ES-I3 (cell line): ENCODE measurements around the gene ZNF280D.

Source experiments
- H3K36me3 ChIP-seq: 2 replicates; pipeline ENCODE4 v1.6.1; 2013; ENCODE audit warnings: mild to moderate bottlenecking, low read length, control low read depth, moderate library complexity; ENCODE audit not compliant: insufficient read depth
- H3K4me1 ChIP-seq: 2 replicates; pipeline ENCODE4 v1.6.1; 2013; ENCODE audit warnings: mild to moderate bottlenecking, control low read depth, low read length; ENCODE audit not compliant: insufficient read depth
- H3K9ac ChIP-seq: 2 replicates; pipeline ENCODE4 v1.6.1; 2013; ENCODE audit warnings: low read depth, mild to moderate bottlenecking, low read length, moderate library complexity
- H3K9me3 ChIP-seq: 2 replicates; pipeline ENCODE4 v1.6.1; 2013; ENCODE audit warnings: mild to moderate bottlenecking, low read length, moderate library complexity; ENCODE audit not compliant: control insufficient read depth, insufficient read depth

ZNF280D gene

DNA sequence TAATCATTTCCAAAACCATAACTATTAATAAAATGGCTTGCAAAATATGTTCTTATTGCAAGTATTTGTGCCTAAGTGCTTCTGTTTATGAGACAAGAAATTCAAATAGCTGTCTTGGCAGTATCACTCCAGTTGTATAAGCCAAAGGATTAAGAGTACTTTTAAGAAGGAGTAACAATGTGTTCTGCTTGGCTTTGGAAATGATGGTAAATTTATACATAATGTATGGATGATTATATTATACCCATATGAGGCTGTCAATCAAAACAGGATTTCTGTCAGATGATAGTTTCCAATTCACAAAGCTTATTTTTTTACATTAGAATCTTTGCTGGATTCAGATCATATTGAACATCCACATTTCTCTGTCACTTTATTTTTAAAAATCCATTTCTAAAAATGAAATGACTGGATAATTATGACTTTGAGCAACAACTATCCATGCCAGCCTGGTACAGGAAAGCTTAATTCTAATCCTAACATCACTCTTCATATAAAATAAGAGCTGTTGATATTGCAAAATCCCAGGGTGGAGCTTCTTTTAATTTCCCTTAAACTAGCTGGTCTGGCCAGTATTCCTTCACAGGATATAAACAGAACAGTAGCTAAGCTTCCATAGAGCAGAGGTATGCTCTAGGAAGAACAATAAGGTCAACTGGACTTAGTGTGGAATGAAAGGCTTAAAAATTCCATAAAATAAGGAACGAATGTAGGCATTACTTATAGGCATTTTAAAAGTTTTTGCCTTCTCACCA lies 30.0 kb upstream of the ZNF280D start:
- no peaks in the 10 kb centered on the region for H3K9me3 ChIP-seq
- H3K9ac ChIP-seq = no peak overlapping the region
- H3K36me3 ChIP-seq = no peaks in the 10 kb centered on the region
- H3K4me1 ChIP-seq = no peaks in the 10 kb centered on the region

DNA sequence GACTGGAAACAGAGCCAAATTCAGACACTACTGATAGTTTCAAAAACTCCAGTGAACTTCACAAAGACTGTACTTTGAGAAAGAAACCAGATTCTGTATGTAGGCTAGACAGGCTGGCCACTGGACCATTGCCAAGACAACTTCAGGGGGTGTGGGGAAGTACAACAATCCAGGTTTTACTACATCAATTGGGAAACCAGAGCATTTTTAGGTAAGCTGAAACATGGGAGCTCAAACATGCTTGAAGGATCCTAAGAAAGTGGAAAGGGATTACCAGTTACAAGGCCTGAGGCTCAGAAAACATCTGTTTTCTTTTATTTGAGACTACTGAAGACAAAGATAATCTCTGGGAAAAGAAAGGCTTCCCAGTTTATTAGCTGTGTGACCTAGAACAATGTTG lies 26.9 kb upstream of the ZNF280D start:
- H3K4me1 ChIP-seq = no peaks in the 10 kb centered on the region
- H3K9me3 ChIP-seq = no peaks in the 10 kb centered on the region
- H3K9ac ChIP-seq = no peak overlapping the region
- no peaks in the 10 kb centered on the region for H3K36me3 ChIP-seq

DNA sequence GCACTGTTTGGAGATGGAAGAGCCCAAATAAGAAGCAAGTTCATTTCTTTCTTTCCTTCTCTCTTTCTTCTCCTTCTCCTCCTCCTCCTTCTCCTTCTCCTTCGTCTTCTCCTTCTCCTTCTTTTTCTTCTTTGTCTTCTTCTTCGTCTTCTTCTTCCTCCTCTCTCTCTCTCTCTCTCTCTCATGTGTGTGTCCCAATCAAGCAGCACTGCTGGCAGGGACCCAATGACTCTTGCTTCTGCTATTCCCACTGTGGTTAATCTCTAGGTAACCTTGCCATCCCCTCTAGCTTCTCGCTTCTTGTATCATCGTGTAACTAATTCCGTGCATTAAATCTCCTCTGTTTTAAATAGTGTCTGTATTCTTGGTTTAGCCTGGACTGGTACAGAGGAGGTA lies 26.1 kb upstream of the ZNF280D start:
- Histone ChIP-seq H3K9me3 (no peaks in the 10 kb centered on the region), H3K36me3 (no peaks in the 10 kb centered on the region), H3K9ac (no peak overlapping the region), H3K4me1 (no peaks in the 10 kb centered on the region)

DNA sequence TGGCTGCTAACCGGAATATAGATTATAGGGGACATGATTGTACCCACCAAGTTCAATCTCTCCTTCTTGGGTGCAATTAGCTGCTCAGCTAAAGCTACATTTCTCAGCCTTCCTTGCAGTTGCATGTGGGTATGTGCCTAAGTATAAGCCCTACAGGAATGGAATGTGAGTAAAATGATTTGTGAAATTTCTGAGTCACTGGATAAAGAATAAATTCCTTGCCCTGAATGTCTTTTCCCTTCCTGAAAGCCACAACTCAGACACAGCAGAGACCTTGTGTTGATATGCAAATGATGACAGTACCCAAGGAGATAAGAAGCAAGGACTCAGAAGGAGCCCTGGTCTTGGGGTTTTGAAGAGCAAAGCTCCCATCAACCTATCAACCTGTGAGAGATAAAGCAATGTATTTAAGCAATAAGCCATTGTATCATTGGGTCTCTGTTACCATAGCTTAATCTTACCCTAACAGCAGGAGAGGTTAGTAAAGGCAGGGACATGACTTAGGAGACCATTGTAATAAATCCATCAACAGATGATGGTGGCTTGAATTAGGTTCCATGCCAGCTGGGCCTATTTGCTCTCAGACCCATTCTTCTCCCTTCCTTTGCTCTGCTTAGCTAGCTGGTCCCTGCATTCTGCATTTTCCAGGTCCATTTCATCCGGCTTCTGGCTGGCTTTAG lies 25.6 kb upstream of the ZNF280D start:
- no peaks in the 10 kb centered on the region for H3K4me1 ChIP-seq
- no peaks in the 10 kb centered on the region for H3K9me3 ChIP-seq
- H3K9ac ChIP-seq = no peak overlapping the region
- no peaks in the 10 kb centered on the region for H3K36me3 ChIP-seq

DNA sequence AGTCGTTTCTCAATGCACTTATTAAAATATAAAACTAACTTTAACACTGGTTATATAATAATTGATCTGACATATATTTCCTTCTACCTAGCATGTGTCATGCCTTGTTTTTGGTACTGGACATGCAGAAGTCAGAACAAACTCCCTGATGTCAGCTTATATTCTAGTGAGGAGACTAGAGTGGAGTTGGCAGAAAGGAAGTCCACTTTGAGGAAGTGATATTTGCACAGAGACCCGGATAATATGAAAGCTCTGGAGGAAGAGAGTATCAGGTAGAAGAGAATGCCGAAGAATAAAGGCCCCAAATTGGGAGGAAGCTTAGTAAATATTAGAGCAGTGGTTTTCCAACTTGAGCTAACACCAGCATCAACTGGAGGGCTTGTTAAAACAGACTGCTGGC lies 24.6 kb upstream of the ZNF280D start:
- no peaks in the 10 kb centered on the region for H3K9me3 ChIP-seq
- H3K9ac ChIP-seq = no peak overlapping the region
- H3K36me3 ChIP-seq = no peaks in the 10 kb centered on the region
- no peaks in the 10 kb centered on the region for H3K4me1 ChIP-seq

DNA sequence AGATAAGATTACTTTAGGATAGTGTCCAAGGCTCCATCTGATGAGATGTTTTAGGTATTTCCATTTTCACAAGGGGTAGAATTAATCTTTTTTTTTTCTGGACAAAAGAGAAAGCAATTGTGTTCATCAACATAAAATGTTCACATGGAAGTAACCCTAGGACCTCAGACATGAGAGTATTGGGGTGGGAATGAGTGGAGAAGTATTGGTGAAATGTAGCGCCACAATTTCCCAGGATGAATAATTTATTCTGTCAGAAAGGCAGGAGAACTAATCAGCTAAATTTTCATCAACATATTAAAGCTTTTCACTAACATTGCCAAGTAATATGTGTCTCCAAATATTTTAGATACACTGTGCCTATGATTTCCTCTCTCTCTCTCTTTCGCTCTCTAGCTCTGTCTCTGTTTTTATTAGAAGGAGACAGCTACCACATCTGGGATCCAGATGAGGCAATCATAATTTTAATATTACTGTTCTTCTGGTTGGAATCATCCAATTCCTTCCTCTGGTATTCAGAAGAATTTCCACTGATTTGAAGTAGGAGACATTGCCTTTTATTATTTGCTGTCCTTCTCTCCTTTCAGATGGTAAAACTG lies 21.6 kb upstream of the ZNF280D start:
- no peaks in the 10 kb centered on the region for H3K36me3 ChIP-seq
- H3K9me3 ChIP-seq = no peaks in the 10 kb centered on the region
- H3K4me1 ChIP-seq = no peaks in the 10 kb centered on the region
- no peak overlapping the region for H3K9ac ChIP-seq

DNA sequence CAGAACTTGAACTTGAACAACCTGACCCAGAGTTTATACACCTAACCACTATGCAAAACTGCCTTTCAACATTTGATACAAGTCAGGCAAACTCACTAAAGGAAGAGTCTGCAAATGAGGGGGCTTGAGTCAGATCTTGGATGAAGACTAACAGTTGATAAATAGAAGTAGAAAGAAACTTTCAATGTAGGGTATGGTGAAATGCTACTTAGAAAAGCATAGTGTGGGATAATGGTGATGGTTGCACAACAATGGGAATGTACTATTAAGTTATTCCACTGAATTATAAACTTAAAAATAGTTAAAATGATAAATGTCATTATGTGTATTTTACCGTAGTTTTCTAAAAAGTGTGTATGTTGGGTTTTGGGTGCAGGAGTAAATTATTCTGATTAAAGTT lies 19.7 kb upstream of the ZNF280D start:
- H3K9me3 ChIP-seq = no peaks in the 10 kb centered on the region
- H3K4me1 ChIP-seq = no peaks in the 10 kb centered on the region
- H3K9ac ChIP-seq = no peak overlapping the region
- H3K36me3 ChIP-seq = no peaks in the 10 kb centered on the region

DNA sequence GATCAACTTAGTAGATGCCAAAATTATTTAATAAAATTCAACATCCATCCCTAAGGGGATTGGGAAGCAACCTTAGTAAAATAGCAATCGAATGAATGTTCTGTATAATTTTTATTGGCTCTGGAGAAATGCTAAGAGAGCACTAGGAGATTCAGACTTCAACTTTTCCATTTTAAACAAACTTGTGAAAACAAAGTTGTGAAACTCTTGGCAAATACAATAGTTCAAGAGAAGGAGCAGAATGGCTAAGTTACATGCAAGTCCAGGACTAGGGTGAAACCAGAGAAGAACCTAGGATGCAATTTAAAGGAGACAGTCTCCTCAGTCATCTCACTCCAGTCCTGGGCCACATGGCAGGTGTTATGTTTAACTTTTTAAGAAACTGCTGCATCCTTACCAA lies 16.7 kb upstream of the ZNF280D start:
- H3K9me3 ChIP-seq = no peaks in the 10 kb centered on the region
- no peaks in the 10 kb centered on the region for H3K36me3 ChIP-seq
- no peaks in the 10 kb centered on the region for H3K4me1 ChIP-seq
- H3K9ac ChIP-seq = no peak overlapping the region

DNA sequence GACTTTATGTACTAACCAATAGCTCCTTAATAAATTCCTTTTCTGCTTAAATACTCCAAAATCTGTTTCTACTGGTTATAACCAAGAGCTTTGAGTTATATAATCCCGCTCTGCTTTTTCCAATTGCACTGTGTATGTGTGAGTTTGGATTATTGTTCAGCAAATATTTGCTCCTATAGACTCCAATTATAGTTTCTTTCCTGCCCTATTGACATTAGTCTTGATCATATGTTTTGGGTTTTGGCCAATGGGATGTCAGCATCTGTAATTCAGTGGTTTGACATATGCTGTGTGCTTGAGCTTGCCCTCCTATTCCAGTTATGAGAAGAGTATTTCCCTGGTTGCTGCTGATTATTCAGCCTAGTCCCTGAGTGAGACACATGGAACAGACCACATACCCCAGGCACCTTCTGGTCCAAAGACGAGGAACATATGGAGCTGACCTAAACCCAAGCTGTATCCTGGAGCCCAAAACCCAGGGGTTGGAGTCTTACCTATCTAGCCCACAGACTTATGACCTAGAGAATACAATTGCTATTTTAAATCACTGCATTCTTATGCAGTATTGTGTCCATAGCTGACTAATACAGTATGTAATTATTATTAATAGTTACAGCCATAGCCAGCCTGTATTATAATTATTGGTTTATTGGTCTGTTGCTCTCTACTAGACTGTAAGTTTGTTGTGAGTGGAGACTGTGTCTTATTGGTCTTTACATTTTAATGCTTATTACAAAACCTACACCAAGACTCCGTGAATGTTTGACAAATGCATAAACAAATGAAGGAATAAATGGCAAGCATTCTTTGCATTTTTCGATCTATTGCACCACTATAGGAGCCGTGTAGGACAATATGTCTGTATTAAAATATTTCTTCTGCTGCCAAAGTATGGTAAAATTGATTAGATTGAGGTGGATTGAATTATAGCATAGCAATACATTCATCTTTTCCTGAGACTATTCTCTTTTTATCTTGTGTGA lies 11.7 kb upstream of the ZNF280D start:
- H3K9me3 ChIP-seq = no peaks in the 10 kb centered on the region
- no peak overlapping the region for H3K9ac ChIP-seq
- no peaks in the 10 kb centered on the region for H3K4me1 ChIP-seq
- H3K36me3 ChIP-seq = no peaks in the 10 kb centered on the region

DNA sequence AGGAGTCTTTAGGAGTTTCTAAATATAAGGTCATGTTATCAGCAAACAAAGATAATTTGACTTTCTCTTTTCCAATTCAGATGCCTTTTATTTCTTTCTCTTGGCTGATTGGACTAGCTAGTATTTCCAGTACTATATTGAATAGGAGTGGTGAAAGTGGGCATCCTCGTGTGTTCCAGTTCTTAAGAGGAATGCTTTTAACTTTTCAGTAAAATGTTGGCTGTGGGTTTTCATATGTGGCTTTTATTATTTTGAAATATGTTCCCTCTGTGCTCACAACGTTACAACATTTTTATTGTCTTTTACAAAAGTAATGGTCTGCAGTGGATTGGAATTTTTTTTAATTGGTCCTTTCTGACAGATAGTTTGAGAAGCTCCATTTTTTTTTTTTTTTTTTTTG lies 8.2 kb upstream of the ZNF280D start:
- H3K9me3 ChIP-seq = no peaks in the 10 kb centered on the region
- no peak overlapping the region for H3K9ac ChIP-seq
- peaks cover 20% of the 10 kb centered on the region for H3K4me1 ChIP-seq
- no peaks in the 10 kb centered on the region for H3K36me3 ChIP-seq

DNA sequence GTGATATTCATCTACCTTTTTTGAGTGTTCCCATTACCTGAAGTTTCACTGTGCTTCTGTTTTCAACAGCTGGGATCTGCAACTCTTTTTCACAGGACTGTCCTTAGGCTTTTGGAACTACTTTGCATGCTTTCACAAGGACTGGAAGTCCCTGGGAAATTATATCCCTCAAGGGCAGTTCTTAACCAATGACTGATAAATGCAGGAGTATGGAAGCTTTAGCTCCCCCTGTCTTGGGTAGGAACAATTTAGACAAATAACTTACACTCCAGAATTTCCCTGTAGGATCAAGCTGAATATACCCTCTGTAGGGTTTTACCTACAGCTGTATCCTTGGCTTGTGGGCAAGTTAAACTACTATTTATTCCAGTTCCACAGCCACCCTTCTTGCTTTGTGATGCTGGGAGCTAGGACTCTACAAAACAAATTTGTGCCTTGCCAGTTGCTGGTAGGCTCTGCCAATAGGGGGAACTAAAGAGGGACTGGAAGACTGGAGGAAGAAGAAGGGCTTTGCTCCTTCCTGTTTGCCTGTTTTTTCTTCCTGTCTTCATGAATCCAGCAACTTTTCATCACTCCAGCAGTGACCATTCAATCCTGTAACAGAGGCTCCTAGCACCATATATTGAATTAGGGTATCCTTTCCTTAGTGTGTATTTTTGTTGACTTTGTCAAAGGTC lies 6.8 kb upstream of the ZNF280D start:
- H3K9ac ChIP-seq = no peak overlapping the region
- no peaks in the 10 kb centered on the region for H3K36me3 ChIP-seq

DNA sequence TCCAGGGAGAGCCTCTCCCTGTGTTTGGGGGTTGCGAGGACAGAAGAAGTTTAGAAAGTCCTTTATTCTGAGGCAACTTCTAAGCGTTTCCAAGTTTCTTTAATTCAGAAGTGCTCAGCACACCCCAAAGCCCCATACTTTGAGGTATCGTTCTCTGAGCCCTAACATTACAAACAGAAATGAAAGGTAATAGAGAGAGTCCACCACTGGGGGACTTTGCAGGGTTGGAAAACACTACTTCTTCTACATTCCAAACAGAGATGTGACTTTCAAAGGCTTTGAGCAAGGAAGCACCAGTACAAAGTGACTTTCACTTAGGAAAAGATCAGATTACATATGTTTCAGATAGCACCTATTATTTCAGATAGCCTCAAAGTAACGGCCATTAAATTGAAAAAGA lies 6.2 kb upstream of the ZNF280D start:
- Histone ChIP-seq H3K9me3 (no peaks in the 10 kb centered on the region; the same call in 1 of the 2 replicates), H3K9ac (no peak overlapping the region), H3K4me1 (peaks cover 22% of the 10 kb centered on the region), H3K36me3 (no peaks in the 10 kb centered on the region)

More for the DNA sequence above, 6.8 kb upstream of the ZNF280D start:
- Histone ChIP-seq H3K4me1 (peaks cover 22% of the 10 kb centered on the region), H3K9me3 (no peaks in the 10 kb centered on the region)

DNA sequence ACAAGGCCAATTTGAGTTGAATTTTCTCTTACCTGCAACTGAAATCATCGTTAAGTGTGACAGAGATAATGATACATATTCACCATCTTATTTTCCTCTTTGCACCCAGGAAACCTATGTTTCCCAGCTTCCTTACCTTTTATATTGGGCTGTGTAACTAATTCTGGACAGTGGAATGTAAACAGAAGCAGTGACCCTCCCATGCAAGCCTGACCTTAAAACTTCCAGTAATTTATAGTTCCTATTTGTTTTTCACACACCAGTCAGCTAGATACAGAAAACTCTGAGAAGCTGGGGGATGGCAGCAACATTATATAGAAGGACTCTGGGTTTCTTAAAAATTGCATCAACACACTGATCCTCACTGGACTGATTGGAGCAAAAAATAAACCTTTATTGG lies 4.5 kb upstream of the ZNF280D start:
- H3K9me3 ChIP-seq = peaks cover 2% of the 10 kb centered on the region; the same call in 1 of the 2 replicates
- no peaks in the 10 kb centered on the region for H3K36me3 ChIP-seq
- H3K9ac ChIP-seq = no peak overlapping the region
- peaks cover 22% of the 10 kb centered on the region for H3K4me1 ChIP-seq
